Ovary (tissue), 3 donors: ENCODE results near the gene DAB2IP.

Experiments
- CTCF ChIP-seq, 3 donors: fragments of 450-650 bp in 2 of 3; fragments of 200-600 bp in 1 of 3; IDR thresholded peaks; one replicate each; pipeline versions ENCODE4 v1.5.1 to v1.8.0; 2016 to 2022; ENCODE audit warnings: antibody characterized with exemption in 3 of 3, mild to moderate bottlenecking in 1 of 3
- POLR2A ChIP-seq: fragments of 450-650 bp; IDR thresholded peaks from one replicate; pipeline ENCODE4 v1.6.1; 2017; ENCODE audit warnings: antibody characterized with exemption, mild to moderate bottlenecking, moderate library complexity
- donor health status: DM: no; HTN: no; CAD: no.

GRCh38 chr9:121783521-121784507, 132.4 kb downstream of the DAB2IP start:
- TF ChIP-seq CTCF (IDR thresholded peaks at IDR 0.05) (no peak), POLR2A (no peak)
